NCI-H187 treated with DMSO at 0.1 percent for 48 hours (cell line): ENCODE measurements around the gene SH3RF3.

Experiments used
- DNase-seq: peaks from one replicate; lab custom pipeline; 2025; lab: John Stamatoyannopoulos, UW

SH3RF3 gene

DNA sequence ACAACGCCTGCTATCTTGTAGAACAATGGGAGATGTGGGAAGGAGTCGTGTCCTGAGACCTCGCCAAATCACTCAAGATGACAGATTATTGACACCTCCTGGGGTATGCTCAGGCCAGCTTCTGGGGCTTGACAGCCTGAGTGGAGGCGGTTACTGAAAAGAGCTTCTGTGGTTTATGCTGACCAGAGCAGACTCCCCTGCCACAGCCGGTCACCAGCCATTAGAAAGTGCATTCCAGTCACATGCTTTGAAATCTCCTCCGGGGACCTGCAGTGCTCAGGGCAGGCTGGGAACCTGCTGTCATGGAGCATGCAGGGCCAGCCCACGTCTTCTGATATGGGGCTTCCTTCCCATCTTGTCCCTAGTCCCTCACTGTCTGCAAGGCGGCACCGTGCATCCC, 268.9 kb downstream of the SH3RF3 start:
- DNase-seq = no peak

DNA sequence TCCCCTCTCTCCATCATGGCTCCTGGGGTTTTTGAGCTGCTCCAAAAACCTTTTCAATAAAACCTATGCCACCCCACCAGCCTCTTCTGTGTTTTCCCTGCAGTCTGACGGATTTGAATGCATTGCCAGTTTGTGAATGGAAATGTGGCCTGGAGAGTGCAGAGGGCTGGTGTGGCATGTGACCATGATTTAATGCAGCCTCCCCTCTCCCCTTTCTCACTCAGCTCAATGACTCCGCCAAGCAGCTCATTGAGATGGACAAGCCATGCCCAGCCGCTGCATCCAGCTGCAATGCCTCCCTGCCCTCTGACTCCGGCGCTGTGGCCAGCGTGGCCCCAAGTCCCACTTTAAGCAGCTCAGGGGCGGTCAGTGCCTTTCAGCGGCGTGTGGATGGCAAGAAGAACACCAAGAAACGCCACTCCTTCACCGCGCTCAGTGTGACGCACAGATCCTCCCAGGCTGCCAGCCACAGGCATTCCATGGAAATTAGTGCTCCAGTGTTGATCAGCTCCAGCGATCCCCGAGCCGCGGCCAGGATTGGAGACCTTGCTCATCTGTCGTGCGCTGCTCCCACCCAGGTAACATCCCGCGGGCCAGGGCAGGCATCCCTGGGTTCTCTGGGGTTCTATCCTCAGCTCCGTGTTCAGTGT, 269.5 kb downstream of the SH3RF3 start:
- no peak for DNase-seq

DNA sequence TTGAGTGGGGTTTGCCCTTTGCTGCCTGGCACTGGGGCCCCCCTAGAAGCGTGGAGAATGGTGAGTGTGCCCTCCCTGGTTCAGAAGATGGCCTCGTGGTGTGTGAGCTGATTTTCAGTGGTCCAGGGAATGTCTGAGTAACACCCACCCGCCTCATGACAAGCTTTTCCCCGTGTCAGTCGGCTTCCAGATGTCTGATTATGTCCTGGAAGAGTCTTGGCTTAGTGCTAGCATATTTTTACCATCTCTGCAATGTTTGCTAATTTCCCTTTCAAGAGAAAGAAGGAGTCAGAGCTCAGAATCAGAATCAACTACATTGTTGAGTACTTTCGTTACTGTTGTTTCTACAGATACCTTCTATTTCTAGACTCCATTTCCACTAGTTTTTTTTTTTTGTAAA, 270.1 kb downstream of the SH3RF3 start:
- DNase-seq = no peak

DNA sequence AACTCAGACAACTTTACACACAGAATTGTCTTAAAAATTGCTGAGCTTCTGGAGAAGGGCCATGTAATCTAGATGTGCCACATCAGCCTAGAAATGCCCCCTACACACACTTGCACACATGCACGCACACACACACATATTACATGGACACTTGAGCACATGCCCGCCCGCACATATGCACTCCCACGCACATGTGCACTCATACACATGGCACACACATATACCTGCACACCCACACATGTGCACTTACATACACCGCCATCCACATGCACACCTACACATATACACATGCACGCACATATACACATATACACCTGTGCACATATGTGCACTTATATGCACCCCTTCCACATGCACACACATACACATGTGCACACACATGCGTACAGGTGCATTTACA, 271.1 kb downstream of the SH3RF3 start:
- no peak for DNase-seq

DNA sequence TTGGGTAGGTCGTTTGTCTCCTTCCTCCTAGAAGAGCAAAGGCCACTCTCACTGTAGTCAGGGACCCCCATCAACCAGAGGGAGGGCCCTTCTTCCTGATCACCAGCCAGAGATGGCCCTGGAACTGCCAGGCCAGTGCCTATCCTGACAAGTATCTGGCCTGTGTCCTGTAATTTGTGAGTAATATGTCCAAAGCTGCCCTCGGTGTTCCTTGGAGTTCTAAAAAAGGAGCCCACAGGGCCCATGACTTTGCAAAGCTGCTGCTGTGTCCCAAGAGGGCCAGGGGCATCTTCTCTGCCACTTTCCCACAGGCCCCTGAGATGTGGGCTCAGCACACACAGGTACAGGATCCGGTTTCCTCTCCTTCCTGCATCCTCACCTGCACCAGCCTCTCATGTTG, 272.4 kb downstream of the SH3RF3 start:
- DNase-seq = no peak

DNA sequence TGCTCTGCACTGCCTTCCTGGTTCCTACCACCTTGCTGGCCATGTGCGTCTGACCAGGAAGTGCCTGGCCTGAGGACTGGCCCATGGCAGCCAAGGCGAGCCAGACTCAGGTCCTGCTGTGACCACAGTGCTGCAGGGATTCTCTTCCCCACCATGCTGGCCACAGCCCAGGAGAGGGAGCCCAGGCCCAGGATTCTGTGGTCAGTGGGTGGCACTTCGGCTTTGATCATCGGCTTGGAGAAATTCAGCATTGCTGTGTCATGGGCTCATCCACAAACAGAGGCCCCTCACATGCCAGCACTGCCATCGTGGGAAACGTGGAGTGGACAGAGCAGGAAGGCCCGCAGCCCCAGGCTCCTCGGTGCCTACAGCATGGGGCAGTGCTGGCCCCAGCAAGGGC, 273.2 kb downstream of the SH3RF3 start:
- DNase-seq = no peak

DNA sequence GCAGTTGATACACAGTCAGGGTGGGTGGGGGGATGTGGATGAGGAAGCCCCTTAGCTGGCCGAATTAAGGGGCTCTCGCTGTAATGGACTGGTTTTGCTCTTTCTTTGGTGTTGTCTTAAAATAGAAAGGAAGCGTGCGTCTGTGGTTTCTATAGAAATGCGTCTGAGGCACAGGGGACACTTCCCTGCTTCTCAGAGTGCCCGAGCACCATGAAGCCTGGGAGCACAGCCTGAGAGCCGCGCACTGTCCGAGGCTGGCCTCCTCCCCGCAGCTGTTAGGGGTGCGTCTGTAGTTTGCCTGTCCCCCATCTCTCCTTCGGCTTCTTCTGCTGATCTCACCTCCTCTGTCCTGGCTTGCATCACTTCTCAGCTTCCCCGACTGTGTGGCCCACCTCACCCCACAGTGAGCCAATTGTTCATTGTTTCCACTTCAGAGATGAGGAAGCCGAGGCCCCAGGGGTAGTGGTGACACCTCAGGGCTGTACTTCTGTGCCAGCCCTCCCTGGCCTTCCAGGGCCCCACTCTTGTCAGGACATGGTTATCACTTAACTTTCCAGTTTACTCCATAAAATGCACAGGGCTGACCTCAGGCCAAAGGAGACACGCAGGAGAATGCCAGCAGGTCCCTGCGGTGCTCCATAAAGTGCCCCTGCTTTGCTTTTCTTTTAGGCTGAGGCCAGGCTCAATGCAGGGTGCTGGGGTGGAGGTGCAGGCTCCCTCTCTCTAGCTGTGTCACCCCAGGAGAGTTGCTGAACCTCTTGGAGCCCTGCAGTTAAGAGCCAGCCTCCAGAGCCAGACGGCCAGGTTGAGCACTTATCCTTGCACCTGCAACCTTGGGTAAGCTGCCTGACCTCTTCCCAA, 274.2 kb downstream of the SH3RF3 start:
- DNase-seq = no peak

DNA sequence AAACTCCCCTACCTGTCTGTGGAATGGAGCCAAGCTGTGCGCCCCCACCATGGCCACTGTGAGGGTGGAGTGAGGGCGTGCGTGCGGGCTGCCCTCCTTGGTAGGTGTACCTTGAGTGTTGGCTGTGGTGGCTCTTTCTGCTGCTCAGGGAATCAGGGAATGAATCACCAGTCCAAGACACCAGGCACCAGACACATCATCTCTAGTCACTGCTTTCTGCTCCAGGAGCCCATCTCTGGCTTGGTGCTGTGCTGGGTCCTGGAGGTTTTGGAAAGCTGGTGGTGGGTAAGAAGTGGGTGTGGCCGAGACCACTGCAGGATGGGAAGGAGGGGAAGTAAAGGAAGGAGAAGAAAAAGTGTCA, 274.8 kb downstream of the SH3RF3 start:
- DNase-seq = no peak

DNA sequence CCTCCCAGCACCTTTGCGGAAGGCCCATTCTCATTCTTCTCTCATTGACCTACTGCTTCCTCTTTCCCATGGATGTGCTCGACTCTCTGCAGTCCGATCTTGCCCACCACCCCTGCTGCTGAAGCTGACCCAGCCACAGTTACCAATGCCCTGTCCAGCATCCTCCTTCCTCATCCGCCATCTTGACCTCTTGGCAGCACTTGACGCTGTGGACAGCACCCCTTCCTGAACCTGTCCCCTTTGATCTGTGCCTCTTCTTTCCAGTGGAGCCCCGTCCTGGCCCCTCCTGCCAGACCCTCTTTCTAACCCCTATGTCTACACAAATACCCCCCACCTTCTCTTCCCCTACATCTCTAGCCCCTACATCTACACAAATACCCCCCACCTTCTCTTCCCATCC, 275.7 kb downstream of the SH3RF3 start:
- no peak for DNase-seq

DNA sequence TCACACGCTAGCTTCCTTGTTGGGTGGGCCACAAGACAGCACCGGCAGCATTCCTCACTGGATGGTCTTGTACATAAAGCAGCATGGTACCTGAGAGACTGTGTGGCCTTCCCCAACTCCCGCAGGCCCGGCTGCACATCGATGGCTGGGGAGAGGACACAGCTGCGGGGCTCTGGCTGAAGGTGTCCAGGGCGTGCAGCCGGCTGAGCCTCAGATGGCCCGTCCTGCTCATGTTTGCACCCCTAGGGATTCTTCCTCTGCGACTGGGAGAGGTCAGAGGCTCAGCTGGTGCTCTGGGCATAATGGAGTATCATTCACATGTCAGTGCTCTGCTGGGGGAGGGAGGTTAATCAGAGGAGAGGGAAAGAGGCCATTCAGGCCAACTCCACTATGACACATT, 276.9 kb downstream of the SH3RF3 start:
- no peak for DNase-seq

DNA sequence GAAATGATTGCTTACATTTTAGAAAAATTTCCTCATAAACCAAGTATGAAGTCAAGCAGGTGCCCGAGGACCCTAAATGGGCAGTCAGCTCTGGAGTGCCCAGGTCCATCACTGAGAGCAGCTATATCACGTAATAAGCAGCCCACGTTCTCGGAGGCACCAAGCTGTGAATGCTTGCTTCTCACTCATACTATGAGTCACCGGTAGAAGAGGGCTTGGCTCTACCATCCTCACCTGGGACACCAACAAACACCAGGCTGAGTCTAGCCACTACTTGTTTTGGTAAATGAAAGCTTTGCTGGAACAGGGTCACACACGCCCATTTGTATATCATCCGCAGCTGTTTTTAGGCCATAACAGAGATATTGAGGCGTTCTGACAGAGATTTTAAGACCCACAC, 277.3 kb downstream of the SH3RF3 start:
- no peak for DNase-seq

DNA sequence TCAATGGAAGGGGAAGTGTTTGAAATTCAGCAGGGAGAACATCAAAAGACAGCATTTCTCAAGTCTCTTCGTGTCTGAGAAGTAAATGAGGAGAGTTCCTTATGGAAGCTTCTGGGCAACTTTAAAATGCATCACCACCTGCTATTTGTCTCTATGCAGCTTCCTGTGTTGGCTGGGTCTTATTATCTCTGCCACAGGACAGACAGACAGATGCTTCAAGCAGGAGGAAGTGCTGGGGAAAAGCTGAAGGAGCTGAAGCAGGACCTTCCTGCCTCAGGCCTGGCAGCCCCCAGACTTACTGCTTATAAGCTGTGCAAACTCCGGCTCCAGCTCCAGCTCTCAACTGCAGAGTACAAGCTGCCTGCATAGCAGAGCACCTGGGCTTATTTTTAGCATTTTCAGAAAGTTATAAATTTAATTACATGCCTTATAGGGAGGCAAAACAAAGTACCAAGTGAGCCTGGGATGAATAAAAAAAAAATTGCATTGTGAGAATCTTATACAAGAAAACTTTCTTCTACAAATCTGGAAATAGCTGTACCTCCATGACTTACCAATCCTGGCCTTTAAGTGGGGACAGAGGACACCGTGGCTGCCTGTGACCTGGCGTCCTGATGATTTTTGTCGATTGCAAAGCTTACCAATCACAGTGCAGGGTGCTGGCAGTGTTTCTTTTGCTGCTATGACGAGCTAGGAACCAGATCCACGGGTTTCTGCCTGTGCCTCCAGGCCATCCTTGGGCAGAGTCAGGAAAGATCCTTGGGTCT, 278.5 kb downstream of the SH3RF3 start:
- DNase-seq = no peak

DNA sequence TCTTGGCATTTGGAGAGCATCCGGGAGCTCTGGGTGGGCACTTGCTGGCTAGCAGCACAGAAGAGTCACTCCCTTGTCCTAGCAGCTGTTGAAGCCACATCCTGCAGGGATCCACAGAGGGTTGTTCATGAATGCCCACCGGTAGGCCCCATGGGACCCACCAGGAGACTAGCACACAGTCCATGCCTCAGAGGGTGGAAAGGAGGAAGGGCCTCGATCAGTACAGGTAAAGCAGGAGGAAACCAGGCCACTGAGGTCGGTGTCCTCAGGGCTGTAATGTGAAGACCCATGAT, 279.0 kb downstream of the SH3RF3 start:
- no peak for DNase-seq

DNA sequence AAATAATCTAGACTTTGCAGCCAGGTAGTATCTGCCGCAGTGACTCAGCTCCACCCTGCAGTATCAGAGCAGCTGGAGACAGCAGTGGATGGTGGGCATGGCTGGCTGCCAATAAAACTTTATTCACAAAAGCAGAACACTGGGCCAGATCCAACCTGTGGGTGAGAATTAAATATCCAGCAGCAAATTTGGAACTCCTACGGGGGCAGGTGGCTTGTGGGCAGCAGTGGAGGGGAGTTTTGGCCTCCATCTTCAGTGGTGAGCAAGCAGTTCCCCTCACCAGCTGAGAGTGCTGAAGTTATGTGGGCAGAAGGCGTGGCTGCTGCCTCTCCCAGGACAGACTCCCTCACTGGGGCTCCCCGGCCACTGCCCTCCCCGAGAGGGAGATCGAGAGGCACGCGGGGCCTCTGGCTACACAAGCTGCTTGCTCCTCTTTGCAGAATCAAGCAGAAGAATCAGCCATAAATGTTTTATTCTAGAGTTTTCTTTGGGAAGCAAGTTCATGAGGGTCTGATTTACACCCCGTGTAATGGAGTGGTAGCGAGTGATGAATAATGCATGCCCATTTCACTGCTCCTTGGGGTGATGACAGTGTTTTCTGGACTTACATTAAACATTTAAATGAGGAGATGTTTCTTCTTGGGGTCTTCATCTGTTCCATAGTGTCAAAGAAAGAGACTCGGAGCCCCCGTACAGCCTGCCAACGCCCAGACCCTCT, 280.5 kb downstream of the SH3RF3 start:
- DNase-seq = no peak

DNA sequence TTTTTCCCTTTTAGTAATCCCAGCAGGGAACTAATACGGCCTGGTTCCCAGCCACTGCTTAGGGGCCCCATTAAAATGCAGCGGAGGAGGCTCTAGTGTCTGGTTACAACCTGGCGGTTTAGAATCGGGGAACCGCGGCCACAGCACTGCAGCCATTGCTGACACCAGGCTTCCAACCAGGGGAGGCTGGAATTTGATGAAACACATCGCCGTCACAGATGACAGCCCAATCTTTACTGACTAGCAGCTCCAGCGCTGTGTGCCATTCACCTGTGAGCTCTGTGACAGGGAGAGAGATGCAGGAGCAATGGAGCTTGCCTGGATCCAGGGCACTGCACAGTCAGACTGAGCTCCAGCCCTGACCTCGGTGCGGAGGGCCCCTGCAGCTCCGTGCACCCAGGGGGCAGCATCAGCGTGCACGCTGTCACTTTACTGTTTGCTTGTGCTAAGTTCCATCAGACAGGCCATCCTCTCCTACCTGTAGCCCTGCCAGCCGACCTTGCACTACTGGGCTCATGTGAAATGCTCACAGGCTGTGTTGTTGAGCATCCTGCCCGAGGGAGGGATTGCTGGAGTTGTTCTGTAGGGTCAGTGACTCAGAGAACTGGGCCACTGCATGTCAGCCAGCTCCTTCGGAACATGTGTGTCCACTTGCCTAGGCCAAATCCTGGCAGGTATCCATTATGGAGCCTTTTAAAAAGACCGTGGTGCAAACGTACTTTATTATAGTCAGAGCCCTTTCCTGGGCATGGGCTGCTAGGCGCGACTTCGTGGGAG, 281.2 kb downstream of the SH3RF3 start:
- no peak for DNase-seq

DNA sequence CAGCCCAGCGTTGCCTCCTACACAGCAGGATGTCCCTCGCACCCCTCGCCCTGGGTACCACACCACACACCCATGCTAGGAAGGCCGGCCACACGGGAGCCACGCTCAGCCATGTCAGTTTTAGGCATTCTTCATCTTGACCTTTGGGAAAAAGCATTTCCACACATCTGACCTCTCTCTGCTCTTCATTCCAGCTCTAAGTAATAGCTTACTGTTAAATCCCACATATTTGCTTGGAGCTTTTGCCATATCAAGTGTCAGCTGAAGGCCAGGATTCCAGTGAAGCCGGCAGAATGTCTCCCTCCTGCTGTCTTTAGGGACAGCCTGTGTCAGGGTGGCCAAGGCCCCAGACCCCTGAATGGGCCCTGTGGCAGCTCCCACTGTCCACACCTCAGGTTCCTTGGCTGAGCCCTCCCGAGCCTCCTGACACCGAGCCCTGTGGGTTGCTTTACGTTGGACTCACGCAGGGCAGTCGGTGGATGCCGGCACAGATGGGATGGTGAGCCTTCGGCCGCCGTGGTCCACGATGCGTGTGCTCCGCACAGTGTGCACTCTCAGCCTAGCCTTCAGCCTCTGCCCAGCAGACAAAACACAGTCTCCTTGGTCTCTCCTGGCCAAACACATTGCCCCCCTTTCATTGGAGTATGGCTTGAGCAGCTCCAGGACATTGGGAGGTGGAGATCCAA, 282.8 kb downstream of the SH3RF3 start:
- no peak for DNase-seq

DNA sequence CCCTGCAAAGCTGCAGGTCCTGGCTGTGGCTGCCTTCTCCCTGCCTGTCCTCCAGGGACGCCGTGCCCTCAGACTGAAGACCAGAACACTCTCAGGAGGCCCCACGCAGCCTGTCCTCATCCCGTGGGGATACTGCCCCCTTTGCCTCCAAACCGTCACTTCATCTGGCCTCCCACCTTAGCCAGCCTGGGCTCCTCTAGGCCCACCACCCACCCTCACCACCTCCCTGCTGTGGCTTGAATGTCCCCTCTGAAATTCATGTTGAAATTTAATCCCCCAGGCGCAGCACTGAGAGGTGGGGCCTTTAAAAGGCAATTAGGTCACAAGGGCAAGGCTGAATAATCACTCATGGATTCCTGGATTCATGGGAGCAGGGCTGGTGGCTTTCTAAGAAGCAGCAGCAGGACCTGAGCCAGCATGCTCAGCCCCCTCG, 286.6 kb downstream of the SH3RF3 start:
- no peak for DNase-seq

DNA sequence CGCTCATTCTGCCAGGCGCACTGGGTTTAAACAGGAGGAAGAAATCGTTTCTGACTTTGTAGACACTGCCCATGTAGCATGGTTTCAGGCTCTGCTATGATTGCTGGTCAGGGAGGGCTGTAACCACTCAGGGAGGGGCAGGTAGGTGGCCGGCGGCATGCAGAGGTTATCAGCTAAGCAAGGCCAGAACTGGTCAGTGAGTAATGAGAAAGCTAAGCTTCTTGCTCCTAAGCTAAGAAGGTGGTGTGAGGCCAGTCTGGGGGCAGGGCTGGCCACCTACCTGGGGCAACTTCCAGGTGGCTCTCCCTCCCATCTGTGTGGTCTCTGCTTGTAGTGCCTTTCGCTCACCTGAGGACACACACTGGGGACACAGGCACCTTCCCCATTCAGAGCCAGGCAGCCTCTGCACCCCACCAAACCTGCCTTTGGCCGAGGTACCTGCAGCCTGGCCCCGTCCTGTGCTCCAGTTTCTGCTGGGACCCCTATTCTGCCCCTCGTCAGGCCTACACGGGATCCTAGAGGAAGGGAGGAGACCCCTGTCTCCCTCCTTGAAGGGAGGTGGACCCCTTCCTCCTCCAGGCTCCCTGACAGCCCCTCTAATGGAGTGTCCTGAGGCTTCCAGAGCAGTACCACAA, 288.8 kb downstream of the SH3RF3 start:
- DNase-seq = no peak

DNA sequence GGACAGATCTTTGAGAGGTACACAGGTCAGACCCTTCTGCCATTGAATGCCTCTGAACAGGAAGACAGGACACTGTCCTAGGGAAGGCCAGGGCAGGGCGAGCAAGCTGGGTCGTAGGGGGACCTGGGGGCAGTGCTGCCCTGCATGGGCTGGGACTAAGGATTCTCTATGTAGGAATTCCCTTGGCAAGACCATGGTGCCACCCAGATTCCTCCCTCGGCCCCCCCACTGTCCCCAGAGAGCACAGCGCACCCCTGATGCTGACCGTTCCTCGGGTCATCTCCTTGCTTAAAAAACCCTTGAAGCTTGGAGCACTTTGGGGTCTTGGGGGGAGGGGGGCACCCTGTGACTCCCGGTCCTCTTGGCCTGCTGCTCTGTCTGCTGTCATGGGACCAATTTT, 289.7 kb downstream of the SH3RF3 start:
- DNase-seq = no peak

DNA sequence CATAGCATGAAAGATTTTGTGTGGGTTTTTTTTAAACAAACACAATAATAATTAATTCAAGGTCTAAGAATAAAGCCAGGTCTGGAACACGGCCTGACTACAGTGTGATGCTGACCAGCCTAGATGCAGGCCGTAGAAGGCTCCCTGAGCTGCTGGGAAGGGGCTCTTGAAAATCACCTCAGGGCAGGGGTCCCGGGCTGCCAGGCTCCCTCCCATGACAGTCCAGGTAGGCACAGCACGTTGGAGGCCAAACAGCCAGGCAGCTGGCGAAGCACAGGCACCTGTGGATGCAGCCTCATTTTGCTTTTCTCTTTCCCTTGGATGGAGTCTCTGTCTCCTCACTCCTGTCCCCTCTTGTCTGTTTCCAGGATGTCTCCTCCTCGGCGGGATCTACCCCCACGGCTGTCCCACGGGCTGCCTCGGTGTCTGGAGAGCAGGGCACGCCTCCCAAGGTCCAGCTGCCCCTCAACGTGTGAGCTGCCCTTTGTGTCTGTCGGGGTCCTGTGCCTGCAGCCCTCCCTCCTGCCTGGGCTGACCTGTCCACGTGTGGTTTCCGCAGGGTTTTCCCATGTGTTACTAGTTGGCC, 290.3 kb downstream of the SH3RF3 start:
- no peak for DNase-seq
